Measurements from ENCODE around the gene TMEM207.

Gene TMEM207

GRCh38 chr3:190444006-190444405 lies 5.7 kb downstream of the TMEM207 start:
- no peak for DNase-seq

GRCh38 chr3:190443257-190443656 lies 6.4 kb downstream of the TMEM207 start:
- DNase-seq = peak; percentile 11

- DNase-seq = no peak
Measured at GRCh38 chr3:190442240-190442639, 7.5 kb downstream of the TMEM207 start.

GRCh38 chr3:190436331-190436730 lies 13.4 kb downstream of the TMEM207 start:
- no peak for DNase-seq

GRCh38 chr3:190435618-190436017 lies 14.1 kb downstream of the TMEM207 start:
- peak; percentile 46 for DNase-seq

- no peak for DNase-seq
Measured at GRCh38 chr3:190433626-190434025, 16.1 kb downstream of the TMEM207 start.

GRCh38 chr3:190432216-190432615 lies 17.5 kb downstream of the TMEM207 start:
- DNase-seq = peak; percentile 42

GRCh38 chr3:190430906-190431305 lies 18.8 kb downstream of the TMEM207 start:
- DNase-seq = no peak

GRCh38 chr3:190429681-190430080 lies 20.0 kb downstream of the TMEM207 start:
- peak; percentile 54 for DNase-seq

- DNase-seq = no peak
Measured at GRCh38 chr3:190426806-190427507, 22.7 kb downstream of the TMEM207 start.

GRCh38 chr3:190425833-190426232 lies 23.9 kb downstream of the TMEM207 start:
- DNase-seq = no peak

- DNase-seq = peak; percentile 68
Measured at GRCh38 chr3:190424478-190425439, 24.9 kb downstream of the TMEM207 start.

- no peak for DNase-seq
Measured at GRCh38 chr3:190424108-190424477, 25.6 kb downstream of the TMEM207 start.

GRCh38 chr3:190414297-190414696 lies 35.4 kb downstream of the TMEM207 start:
- no peak for DNase-seq

GRCh38 chr3:190404715-190405114 lies 45.0 kb downstream of the TMEM207 start:
- DNase-seq = no peak

GRCh38 chr3:190401963-190402362 lies 47.7 kb downstream of the TMEM207 start:
- DNase-seq = no peak

- no peak for DNase-seq
Measured at GRCh38 chr3:190399677-190400076, 50.0 kb downstream of the TMEM207 start.

GRCh38 chr3:190397889-190398288 lies 51.8 kb downstream of the TMEM207 start:
- DNase-seq = no peak

GRCh38 chr3:190396001-190396400 lies 53.7 kb downstream of the TMEM207 start:
- no peak for DNase-seq

GRCh38 chr3:190388703-190389102 lies 61.0 kb downstream of the TMEM207 start:
- DNase-seq = no peak

- DNase-seq = no peak
Measured at GRCh38 chr3:190387578-190388213, 62.0 kb downstream of the TMEM207 start, which contains the start of gene CLDN16. CLDN16 (plus strand) TSS chr3:190388163; CDS start chr3:190388330, 167 bp downstream.

- DNase-seq = peak; percentile 96
Measured at GRCh38 chr3:190385731-190386688, 63.7 kb downstream of the TMEM207 start.

All from fibroblast of skin of right biceps (primary cell).